GM12892 (cell line): ENCODE measurements around the gene OXCT2.
"Not testable (repeated sequence)": the region's sequence is repeated elsewhere in the genome, so short reads cannot be mapped to it uniquely, and the experiment has no call there.

Experiments
- POLR2A ChIP-seq: IDR thresholded peaks from 2 replicates; pipeline ENCODE4 v1.6.1; 2011; ENCODE audit warnings: low read depth, low read length, control low read depth
- POLR2AphosphoS5 ChIP-seq: IDR thresholded peaks from 2 replicates; pipeline ENCODE4 v1.6.1; 2011; ENCODE audit warnings: low read depth, low read length, control low read depth
- TAF1 ChIP-seq: IDR thresholded peaks from 2 replicates; pipeline ENCODE4 v1.6.1; 2011; ENCODE audit warnings: low read depth, mild to moderate bottlenecking, control low read depth, low read length, borderline replicate concordance

DNA sequence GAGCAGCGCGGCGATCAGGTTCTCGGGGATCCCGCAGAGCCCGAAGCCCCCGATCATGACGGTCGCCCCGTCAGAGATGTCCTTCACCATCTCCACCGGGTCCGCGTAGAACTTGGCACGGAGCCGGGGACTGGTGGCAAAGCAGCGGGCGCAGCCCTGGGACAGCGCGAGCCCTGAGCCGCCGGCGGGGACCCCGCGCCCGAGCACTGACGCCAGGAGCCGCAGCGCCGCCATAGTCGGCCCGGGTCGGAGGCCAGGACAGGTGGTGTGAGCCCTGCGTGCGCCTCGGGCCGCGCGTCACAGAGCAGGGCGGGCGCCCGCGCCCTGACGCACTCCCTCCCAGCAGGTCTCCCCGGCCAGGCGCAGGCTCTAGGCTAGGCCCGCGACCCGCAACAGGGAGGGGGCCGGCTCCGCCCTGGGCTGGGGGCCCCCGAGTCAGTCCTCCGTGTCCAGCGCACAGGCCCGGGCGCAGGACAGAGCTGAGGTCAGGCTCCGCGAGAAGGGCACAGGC lies at the start of gene OXCT2:
- not testable (repeated sequence) for TF ChIP-seq POLR2AphosphoS5, POLR2A, TAF1
